ENCODE results near the gene CMC2. TPM values are rescaled to one million over a fixed set of nuclear protein-coding genes. Genes with fewer than 3 reads are reported as not detected.

Gene CMC2
- total and polyA plus RNA-seq, 2 of the 8 experiments (the other 6 are each of a cell fraction or from before 2014, with no cell fraction given): 66.6 to 116 TPM

DNA sequence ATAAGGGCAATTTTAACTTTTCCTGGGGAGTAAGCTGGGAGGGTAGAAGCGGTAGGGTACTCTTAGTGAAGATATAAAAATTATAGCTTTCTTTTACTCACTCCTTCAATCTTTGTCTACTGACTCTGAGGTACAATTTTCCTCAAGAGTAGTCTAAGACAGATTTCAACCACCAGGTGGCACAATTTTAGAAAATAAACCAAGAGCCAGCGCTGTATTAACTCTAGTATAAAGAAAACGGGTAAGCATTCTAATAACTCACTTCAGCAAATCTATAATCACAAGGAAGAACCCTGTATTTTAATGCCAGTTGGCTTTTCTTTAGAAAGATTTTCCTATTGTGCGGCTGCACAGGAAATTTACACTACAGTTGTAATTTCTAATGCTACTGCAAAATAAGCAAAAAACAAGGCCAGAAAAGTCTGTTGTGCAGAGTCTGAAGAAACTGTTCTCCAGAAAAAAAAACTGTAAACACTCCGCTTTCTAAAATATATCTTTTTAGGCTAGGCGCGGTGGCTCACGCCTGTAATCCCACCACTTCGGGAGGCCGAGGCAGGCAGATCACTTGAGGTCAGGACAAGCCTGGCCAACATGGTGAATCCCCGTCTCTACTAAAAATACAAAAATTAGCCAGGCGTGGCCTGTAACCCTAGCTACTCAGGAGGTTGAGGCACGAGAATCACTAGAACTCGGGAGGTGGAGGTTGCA lies 1.9 kb downstream of the CMC2 start:
- H2BK5ac ChIP-seq (ENCODE audit: low read depth, low read length): no peak overlapping the region
- FAIRE-seq (no peak), DNase-seq (ENCODE audit: low read depth in 1 of 2, low spot score in 2 of 2) (no peak)
- H3K18ac ChIP-seq (ENCODE audit: extremely low read depth, low read length): no peak overlapping the region
- no peaks in the 10 kb centered on the region for H3K9me3 ChIP-seq (ENCODE audit: insufficient read depth in 2 of 2, low read depth in 1 of 2, low read length in 1 of 2)
- peaks cover 19 to 82% of the 10 kb centered on the region in 2 experiments for H3K79me2 ChIP-seq (ENCODE audit: control insufficient read depth in 1 of 2, insufficient read depth in 2 of 2, low read length in 2 of 2)
- CTCF ChIA-PET (ENCODE audit: partially characterized antibody): interaction anchor here (0.5 to 7.1 kb wide), 28 partner anchors 10 to 1462 kb away, joined by 3 to 83 read pairs (median 3); partner anchors contain the start of gene C16orf46
- H3K27me3 ChIP-seq (replicated peaks in 1 of 4; ENCODE audit: control insufficient read depth in 3 of 4, extremely low read depth in 1 of 4, insufficient read depth in 3 of 4, low read length in 3 of 4): no peaks in the 10 kb centered on the region
- no peak overlapping the region for H3K27ac ChIP-seq (ENCODE audit: low read depth, low read length)
- H3K4me1 ChIP-seq (replicated peaks in 1 of 4; ENCODE audit: control insufficient read depth in 3 of 4, insufficient read depth in 4 of 4, low read length in 3 of 4): peaks cover 0 to 9% (median 2%) of the 10 kb centered on the region in 4 experiments; a peak in 2 of 7 replicates
- no peak overlapping the region for H3K56ac ChIP-seq (replicated peaks; ENCODE audit: insufficient read length, low read depth, low read length)
- H4K5ac ChIP-seq (ENCODE audit: insufficient read length, low read depth, low read length): no peak overlapping the region
- H2AFZ ChIP-seq (ENCODE audit: low read length): no peak overlapping the region
- H3K36me3 ChIP-seq (ENCODE audit: control insufficient read depth in 2 of 4, insufficient read depth in 4 of 4, low read length in 3 of 4): 0 out of 8 replicates have a peak, but pooled peaks cover 0 to 3% (median 0%) of the 10 kb centered on the region in 4 experiments
- H3K23ac ChIP-seq (ENCODE audit: insufficient read length): no peak overlapping the region
- no peak overlapping the region for H3K9ac ChIP-seq (replicated peaks in 1 of 4; ENCODE audit: extremely low read depth in 1 of 4, low read depth in 3 of 4, low read length in 3 of 4)
- no peak overlapping the region for H2BK120ac ChIP-seq (replicated peaks; ENCODE audit: low read depth, low read length)
- H3K79me1 ChIP-seq (ENCODE audit: low read depth, low read length): peaks cover 4% of the 10 kb centered on the region; the same call in 1 of the 2 replicates
- H2BK12ac ChIP-seq (ENCODE audit: low read depth, low read length): no peak overlapping the region
- no peak overlapping the region for H2BK15ac ChIP-seq (ENCODE audit: low read length)
- no peak overlapping the region for H2BK20ac ChIP-seq (ENCODE audit: low read length)
- peaks cover 2 to 11% of the 10 kb centered on the region in 2 experiments for H4K20me1 ChIP-seq (replicated peaks in 1 of 2; ENCODE audit: control insufficient read depth in 1 of 2, insufficient read depth in 2 of 2, low read length in 2 of 2)
- no peak overlapping the region for H4K91ac ChIP-seq (replicated peaks; ENCODE audit: insufficient read length, low read length)
- H3K14ac ChIP-seq (ENCODE audit: insufficient read length): no peak overlapping the region
- no peak overlapping the region for H4K8ac ChIP-seq (ENCODE audit: extremely low read depth, insufficient read depth, low read length)
- no peak overlapping the region for H2AK5ac ChIP-seq (ENCODE audit: low read depth, low read length)
- H3K4ac ChIP-seq (replicated peaks; ENCODE audit: insufficient read length, low read depth, low read length): no peak overlapping the region
- POLR2A ChIA-PET (ENCODE audit: partially characterized antibody): interaction anchor here (0.8 to 1.9 kb wide), 3 partner anchors 26 to 73 kb away, joined by 3 to 5 read pairs (median 4); partner anchors contain the start of gene C16orf46
- 71% methylated on average over 14 of the region's 14 CpGs; no CpG with 5 or more reads in 1 of the 2 experiments for WGBS, 2 experiments (ENCODE audit: extremely low coverage in 1 of 2, insufficient coverage in 1 of 2, insufficient read length in 1 of 2, insufficient replicate concordance in 2 of 2, low coverage in 1 of 2, low lambda C conversion rate in 2 of 2, missing lambda C conversion rate in 1 of 2)
- peak overlapping the region in 1 of 2 experiments; percentile 61; a peak in 3 of 4 replicates for H3K4me2 ChIP-seq (ENCODE audit: insufficient read depth in 1 of 2, low read depth in 2 of 2, low read length in 2 of 2)
- H3K4me3 ChIP-seq (ENCODE audit: extremely low read depth in 1 of 4, insufficient read depth in 2 of 4, low read depth in 3 of 4, low read length in 4 of 4): peak overlapping the region in 1 of 4 experiments; percentile 13; a peak in 1 of 8 replicates
- peaks cover 6% of the 10 kb centered on the region; the same call in 1 of the 2 replicates for H3K23me2 ChIP-seq (ENCODE audit: low read depth, low read length)
- TF ChIP-seq EZH2 (IDR thresholded peaks at IDR 0.05; ENCODE audit: low read depth, low read length, severe bottlenecking) (no peak), SIX5 (IDR thresholded peaks at IDR 0.05; ENCODE audit: low read depth, low read length) (no peak), RBBP5 (IDR thresholded peaks at IDR 0.05; ENCODE audit: borderline replicate concordance, low read depth, low read length) (no peak), EP300 (IDR thresholded peaks at IDR 0.05; ENCODE audit: borderline replicate concordance in 1 of 2, low read depth in 2 of 2, low read length in 2 of 2) (no peak), RAD21 (IDR thresholded peaks at IDR 0.05 in 1 of 2, conservative IDR thresholded peaks at IDR 0.05 in 1 of 2; ENCODE audit: low read depth in 2 of 2, low read length in 2 of 2) (peak in 1 of 2 experiments; percentile 9; a peak in 1 of 4 replicates)
- TF ChIP-seq, protein P1, sequence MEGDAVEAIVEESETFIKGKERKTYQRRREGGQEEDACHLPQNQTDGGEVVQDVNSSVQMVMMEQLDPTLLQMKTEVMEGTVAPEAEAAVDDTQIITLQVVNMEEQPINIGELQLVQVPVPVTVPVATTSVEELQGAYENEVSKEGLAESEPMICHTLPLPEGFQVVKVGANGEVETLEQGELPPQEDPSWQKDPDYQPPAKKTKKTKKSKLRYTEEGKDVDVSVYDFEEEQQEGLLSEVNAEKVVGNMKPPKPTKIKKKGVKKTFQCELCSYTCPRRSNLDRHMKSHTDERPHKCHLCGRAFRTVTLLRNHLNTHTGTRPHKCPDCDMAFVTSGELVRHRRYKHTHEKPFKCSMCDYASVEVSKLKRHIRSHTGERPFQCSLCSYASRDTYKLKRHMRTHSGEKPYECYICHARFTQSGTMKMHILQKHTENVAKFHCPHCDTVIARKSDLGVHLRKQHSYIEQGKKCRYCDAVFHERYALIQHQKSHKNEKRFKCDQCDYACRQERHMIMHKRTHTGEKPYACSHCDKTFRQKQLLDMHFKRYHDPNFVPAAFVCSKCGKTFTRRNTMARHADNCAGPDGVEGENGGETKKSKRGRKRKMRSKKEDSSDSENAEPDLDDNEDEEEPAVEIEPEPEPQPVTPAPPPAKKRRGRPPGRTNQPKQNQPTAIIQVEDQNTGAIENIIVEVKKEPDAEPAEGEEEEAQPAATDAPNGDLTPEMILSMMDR (IDR thresholded peaks at IDR 0.05; ENCODE audit: control extremely low read depth in 1 of 3, insufficient read depth in 1 of 3, low read depth in 1 of 3, low read length in 3 of 3): peak in 2 of 3 experiments; percentile 15 to 44; a peak in 2 of 4 replicates
- TF ChIP-seq, protein P2, sequence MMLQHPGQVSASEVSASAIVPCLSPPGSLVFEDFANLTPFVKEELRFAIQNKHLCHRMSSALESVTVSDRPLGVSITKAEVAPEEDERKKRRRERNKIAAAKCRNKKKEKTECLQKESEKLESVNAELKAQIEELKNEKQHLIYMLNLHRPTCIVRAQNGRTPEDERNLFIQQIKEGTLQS (IDR thresholded peaks at IDR 0.05; ENCODE audit: insufficient read depth, low read depth, low read length): no peak
